ENCODE data around the gene ZNF500. TPM values are rescaled to one million over a fixed set of nuclear protein-coding genes. Genes with fewer than 3 reads are reported as not detected.

Gene ZNF500
- polyA plus RNA-seq, 3 donors from 2014 or later = 4.4 to 13.1 (median 8.9) TPM

DNA sequence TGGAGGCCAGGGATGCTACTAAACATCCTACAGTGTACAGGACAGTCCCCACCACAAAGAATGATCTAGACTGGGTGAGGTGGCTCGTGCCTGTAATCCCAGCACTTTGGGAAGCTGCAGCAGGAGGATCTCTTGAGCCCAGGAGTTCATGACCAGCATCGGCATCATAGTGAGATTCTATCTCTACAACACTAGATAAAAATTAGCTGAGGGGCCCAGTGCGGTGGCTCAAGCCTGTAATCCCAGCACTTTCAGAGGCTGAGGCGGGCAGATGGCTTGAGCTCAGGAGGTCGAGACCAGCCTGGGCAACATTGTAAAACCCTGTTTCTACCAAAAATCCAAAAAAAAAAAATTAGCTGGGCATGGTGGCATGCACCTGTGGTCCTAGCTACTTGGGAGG, 5.4 kb upstream of the ZNF500 start:
- Mint-ChIP-seq H3K9me3 (no peaks in the 10 kb centered on the region), H3K36me3 (no peaks in the 10 kb centered on the region), H3K4me3 (no peak overlapping the region), H3K27me3 (ENCODE audit: low read depth in 3 of 3) (peaks cover 2 to 12% (median 7%) of the 10 kb centered on the region in 3 donors), H3K27ac (no peak overlapping the region), H3K4me1 (peaks cover 20 to 25% of the 10 kb centered on the region in 2 donors)
- no peak for DNase-seq

DNA sequence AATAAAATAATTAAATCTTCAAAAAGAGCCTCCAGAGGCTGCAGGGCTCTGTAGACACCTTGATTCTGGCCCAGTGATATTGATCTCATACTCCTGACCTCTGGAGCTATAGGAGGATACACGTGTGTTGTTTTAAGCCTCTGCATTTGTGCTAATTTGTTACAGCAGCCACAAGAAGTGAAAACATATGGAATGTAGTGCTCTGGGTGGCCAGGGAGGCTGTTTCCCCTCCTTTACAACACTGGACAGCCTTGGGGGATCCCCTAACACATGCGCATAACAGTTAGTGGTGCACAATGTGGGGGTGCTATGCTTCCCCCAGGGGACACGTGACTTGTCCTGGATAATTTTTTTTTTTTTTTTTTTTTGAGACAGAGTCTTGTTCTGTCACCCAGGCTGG, 4.7 kb upstream of the ZNF500 start:
- peaks cover 7 to 16% (median 11%) of the 10 kb centered on the region in 3 donors for H3K27me3 Mint-ChIP-seq (ENCODE audit: low read depth in 3 of 3)
- no peaks in the 10 kb centered on the region for H3K9me3 Mint-ChIP-seq
- DNase-seq = no peak
- H3K4me1 Mint-ChIP-seq = peaks cover 23 to 29% of the 10 kb centered on the region in 2 donors
- no peak overlapping the region for H3K27ac Mint-ChIP-seq
- H3K36me3 Mint-ChIP-seq = no peaks in the 10 kb centered on the region
- no peak overlapping the region for H3K4me3 Mint-ChIP-seq

DNA sequence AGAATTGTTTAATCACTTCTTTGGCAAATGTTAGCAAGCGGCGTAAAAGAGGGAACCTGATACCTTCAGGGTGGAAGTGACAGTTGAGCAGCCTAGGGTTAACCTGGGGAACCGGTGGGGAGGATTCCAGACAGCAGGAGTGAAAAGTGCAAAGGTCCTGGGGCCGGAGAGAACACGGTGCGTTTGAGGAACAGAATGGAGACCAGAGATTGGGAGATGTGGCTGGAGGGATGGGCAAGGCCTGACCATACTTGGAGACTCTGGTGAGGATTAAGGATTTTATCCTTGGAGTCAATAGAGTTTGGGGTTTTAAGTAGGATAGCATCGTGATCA, 2.3 kb upstream of the ZNF500 start:
- Mint-ChIP-seq H3K27me3 (ENCODE audit: low read depth in 3 of 3) (peaks cover 12 to 23% (median 15%) of the 10 kb centered on the region in 3 donors), H3K4me3 (peak overlapping the region; percentile 37 to 97 (median 89)), H3K9me3 (no peaks in the 10 kb centered on the region), H3K4me1 (peaks cover 33 to 37% of the 10 kb centered on the region in 2 donors), H3K27ac (peak overlapping the region; percentile 2 to 94 (median 76)), H3K36me3 (no peaks in the 10 kb centered on the region)
- no peak for DNase-seq

DNA sequence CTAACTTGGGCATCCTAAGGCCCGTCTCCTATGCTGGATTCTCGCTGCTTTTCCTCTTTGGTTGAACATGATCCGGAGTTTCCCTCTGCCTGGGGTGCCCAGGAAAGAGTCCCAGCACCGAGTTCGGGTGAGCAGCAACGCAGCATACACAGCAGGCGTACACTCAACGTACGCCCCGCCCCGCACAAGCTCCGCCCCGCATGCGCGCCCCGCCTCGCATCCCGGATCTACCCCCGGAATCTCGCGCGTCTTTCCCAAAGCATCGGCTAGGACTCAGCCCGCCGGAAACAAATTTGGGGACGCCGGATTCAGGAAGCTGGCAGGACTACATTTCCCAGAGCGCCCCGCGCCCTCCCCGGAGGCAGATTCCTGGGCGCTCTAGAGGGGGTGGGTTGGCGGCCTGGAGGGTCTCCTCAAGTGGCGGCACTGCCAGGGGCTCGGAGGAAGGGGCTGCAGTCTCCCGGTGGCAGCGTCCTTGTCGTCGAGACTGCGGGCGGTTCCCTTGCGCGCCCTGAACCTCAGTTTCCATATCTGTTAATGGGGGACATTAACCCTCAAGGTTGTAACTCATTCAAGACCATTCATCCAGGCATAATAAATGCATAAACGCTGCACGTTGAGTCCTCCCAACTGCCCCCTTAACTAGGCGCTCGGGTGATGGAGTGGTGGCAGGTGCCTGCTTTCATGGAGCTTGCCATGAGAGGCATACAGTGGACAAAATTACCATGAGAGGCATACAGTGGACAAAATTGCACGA, 1.8 kb upstream of the ZNF500 start:
- Mint-ChIP-seq H3K27ac (peak overlapping the region; percentile 80 to 94 (median 90)), H3K4me3 (peak overlapping the region; percentile 88 to 97 (median 91)), H3K4me1 (peaks cover 33 to 37% of the 10 kb centered on the region in 2 donors)

DNA sequence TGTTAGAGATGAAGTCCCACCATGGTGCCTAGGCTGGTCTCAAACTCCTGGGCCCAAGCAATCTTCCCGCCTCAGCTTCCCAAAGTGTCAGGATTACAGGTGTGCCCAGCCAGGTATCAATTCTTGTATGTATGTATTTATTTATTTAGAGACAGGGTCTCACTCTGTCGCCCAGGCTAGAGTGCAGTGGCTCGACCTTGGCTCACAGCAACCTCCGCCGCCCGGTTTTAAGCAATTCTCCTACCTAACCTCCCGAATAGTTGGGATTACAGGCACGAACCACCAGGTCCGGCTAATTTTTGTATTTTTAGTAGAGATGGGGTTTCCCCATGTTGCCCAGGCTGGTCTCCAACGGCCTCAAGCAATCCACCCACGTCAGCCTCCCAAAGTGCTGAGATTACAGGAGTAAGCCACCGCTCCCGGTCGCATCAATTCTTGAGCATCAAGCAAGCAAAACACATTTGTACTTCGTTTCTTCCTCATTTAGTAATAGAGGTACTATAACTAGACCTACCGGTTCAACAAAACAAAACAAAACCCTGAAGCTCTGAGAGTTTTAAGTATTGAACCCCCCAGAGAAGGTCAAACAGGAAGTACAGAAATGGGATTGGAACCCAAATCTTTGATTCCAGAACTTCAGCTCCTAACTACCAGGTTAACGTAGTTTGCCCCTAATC, 1.0 kb upstream of the ZNF500 start:
- Mint-ChIP-seq H3K4me1 (peaks cover 33 to 37% of the 10 kb centered on the region in 2 donors), H3K36me3 (no peaks in the 10 kb centered on the region), H3K27ac (peak overlapping the region; percentile 80 to 94 (median 90)), H3K9me3 (no peaks in the 10 kb centered on the region), H3K27me3 (ENCODE audit: low read depth in 3 of 3) (peaks cover 12 to 23% (median 15%) of the 10 kb centered on the region in 3 donors), H3K4me3 (peak overlapping the region; percentile 88 to 97 (median 91))
- DNase-seq = no peak

More for the DNA sequence above, 1.8 kb upstream of the ZNF500 start:
- Mint-ChIP-seq H3K9me3 (no peaks in the 10 kb centered on the region), H3K36me3 (no peaks in the 10 kb centered on the region), H3K27me3 (ENCODE audit: low read depth in 3 of 3) (peaks cover 12 to 23% (median 15%) of the 10 kb centered on the region in 3 donors)
- peak; percentile 68 to 73 (median 70) for DNase-seq

DNA sequence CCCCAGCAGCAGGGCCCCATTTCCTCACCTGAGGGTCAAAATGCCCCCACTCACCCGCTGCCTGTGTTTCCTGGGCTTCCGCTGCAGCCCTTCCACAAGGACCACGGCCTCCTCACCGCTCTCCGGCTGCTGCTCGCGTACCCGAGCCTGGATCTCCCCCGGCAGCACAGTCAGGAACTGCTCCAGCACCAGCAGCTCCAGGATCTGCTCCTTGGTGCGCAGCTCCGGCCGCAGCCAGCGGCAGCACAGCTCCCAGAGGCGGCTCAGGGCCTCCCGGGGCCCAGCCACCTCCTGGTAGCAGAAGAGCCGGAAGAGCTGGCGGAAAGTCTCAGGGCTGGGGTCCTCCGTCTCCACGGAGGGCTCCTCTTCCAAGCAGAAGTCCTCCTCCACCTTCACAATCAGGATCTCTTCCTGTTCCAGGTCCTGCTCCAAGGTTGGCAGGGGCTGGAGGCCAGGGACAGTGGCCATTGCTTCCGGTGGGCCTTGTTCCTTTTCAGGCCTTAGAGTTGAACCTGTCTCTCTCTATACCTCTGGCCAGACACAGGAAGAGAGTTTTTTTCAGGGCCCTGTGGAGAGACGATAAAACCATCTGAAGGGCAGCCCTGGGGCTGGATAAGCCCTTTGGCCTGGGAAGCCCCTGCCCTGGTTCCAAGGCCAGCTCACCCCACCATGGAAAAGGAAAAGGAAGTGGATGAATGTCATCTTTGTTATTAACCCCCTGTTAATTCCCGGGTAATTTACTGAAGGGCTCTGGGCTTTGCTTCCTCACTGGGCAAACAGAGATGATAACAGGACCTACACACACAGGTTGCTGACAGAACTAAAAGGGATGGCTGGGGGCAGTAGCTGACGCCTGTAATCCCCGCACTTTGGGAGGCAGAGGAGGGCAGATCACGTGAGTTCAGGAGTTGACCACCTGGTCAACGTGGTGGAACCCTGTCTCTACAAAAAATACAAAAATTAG, 1.2 kb downstream of the ZNF500 start:
- DNase-seq = no peak
- peaks cover 12 to 23% (median 15%) of the 10 kb centered on the region in 3 donors for H3K27me3 Mint-ChIP-seq (ENCODE audit: low read depth in 3 of 3)
- peak overlapping the region; percentile 77 to 88 (median 83) for H3K4me3 Mint-ChIP-seq
- H3K9me3 Mint-ChIP-seq = no peaks in the 10 kb centered on the region
- peak overlapping the region; percentile 69 to 82 (median 78) for H3K27ac Mint-ChIP-seq
- H3K4me1 Mint-ChIP-seq = peaks cover 33 to 37% of the 10 kb centered on the region in 2 donors
- H3K36me3 Mint-ChIP-seq = no peaks in the 10 kb centered on the region

DNA sequence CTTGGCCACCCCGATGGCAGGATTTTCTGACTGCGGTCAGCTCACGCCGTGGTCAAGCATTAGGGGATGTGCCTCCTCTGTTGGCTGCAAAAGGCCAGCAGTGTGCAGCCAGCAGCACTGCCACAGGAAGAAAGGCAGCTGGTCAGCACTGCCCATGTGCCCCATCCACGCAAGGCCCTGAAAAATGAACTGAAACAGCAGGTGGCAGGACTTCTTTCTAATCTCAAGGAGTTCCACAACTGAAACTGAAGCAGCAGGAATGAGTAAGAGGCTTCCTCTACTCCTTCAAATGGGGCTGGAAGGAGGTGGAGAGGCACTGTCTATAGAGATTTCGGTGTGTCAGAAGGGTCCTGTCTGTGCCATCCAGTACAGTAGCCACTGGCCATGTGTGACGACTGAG, 3.2 kb downstream of the ZNF500 start:
- no peak for DNase-seq
- H3K27me3 Mint-ChIP-seq (ENCODE audit: low read depth in 3 of 3) = peaks cover 12 to 23% (median 15%) of the 10 kb centered on the region in 3 donors
- H3K9me3 Mint-ChIP-seq = no peaks in the 10 kb centered on the region
- H3K36me3 Mint-ChIP-seq = peaks cover 0 to 8% (median 4%) of the 10 kb centered on the region in 3 donors
- H3K27ac Mint-ChIP-seq = no peak overlapping the region
- peaks cover 25 to 27% of the 10 kb centered on the region in 2 donors for H3K4me1 Mint-ChIP-seq
- peak overlapping the region in 1 of 5 donors; percentile 29 for H3K4me3 Mint-ChIP-seq

DNA sequence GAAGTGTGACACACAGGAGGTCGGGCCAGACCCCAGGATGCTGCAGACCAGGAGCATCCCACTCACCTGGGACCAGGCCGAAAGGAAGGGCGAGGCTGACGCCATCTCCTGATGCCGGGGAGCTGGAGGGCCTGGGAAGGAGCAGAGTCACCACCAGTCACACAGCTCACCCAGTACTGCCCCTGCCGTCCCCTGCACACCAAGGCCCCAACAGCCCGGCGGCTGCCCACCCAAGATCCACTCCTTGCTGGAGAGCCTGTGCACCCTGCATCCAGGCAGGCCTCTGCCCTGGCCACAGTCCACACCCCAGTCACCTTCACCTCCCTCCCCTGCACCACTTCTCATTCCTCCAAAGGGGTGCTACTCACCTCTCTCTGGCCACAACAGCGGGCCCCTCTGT, 4.8 kb downstream of the ZNF500 start:
- H3K27ac Mint-ChIP-seq = no peak overlapping the region
- H3K4me3 Mint-ChIP-seq = no peak overlapping the region
- peaks cover 6 to 10% (median 8%) of the 10 kb centered on the region in 3 donors for H3K27me3 Mint-ChIP-seq (ENCODE audit: low read depth in 3 of 3)
- peaks cover 11 to 12% of the 10 kb centered on the region in 2 donors for H3K4me1 Mint-ChIP-seq
- H3K9me3 Mint-ChIP-seq = no peaks in the 10 kb centered on the region
- H3K36me3 Mint-ChIP-seq = peaks cover 0 to 13% (median 4%) of the 10 kb centered on the region in 3 donors
- DNase-seq = no peak

DNA sequence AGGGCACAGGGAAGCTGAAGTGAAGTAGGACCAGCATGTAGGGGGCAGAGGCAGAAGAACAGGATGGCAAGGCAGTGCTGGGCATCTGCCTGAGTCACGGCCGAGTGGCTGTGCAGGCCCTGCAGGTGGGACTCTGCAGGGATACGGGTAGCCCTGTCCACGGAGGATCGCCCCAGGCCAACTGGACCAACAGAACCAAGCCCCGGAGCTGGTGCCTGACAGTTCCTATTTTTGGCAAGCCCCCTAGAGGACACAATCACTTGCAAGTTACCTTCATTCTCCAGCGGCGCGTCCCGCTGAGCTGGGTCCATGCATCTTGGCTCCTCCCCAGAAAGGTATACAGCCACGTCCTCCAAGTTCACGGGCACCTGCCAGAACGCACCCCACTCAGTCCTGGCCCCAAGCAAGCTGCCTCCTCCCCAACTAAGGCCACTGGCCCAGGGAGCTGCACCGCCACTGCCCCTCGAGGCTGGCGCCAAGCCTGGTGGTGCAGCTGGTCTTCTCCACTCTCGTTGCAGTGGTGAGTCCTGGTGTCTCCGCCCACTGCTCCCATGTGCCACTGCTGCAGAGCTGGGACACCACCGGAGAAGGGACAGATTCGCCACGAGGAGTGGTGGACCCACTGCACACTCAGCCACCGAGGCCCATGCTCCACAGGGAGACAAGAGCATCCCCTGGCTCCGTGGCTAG, 6.6 kb downstream of the ZNF500 start:
- H3K27me3 Mint-ChIP-seq (ENCODE audit: low read depth in 3 of 3) = no peaks in the 10 kb centered on the region
- peak overlapping the region in 1 of 6 donors; percentile 35 for H3K27ac Mint-ChIP-seq
- peaks cover 0 to 2% (median 0%) of the 10 kb centered on the region in 6 donors for H3K9me3 Mint-ChIP-seq
- DNase-seq = no peak
- H3K4me1 Mint-ChIP-seq = peaks cover 0 to 5% of the 10 kb centered on the region in 2 donors
- peaks cover 9 to 24% (median 15%) of the 10 kb centered on the region in 3 donors for H3K36me3 Mint-ChIP-seq
- H3K4me3 Mint-ChIP-seq = no peak overlapping the region

DNA sequence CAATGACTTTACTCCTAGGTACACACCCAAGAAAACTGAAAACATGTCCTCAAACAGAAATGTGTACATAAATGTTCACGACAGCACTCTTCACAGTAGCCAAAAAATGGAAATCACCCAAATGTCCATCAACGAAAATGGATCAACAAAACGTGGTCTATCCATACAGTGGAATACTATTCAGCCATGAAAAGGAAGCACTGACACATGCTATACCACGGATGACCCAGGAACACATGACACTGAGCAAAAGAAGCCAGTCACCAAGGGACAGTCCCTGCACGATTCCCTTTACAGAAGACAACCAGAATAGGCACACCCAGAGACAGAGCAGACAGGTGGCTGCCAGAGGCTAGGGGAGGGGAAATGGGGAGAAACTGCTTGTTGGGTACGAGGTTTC, 11.3 kb downstream of the ZNF500 start:
- DNase-seq = no peak
- Mint-ChIP-seq H3K36me3 (peaks cover 12 to 35% (median 23%) of the 10 kb centered on the region in 3 donors), H3K9me3 (peaks cover 0 to 2% (median 0%) of the 10 kb centered on the region in 6 donors), H3K27ac (no peak overlapping the region), H3K4me3 (no peak overlapping the region), H3K4me1 (peaks cover 0 to 3% of the 10 kb centered on the region in 2 donors), H3K27me3 (ENCODE audit: low read depth in 3 of 3) (no peaks in the 10 kb centered on the region)

DNA sequence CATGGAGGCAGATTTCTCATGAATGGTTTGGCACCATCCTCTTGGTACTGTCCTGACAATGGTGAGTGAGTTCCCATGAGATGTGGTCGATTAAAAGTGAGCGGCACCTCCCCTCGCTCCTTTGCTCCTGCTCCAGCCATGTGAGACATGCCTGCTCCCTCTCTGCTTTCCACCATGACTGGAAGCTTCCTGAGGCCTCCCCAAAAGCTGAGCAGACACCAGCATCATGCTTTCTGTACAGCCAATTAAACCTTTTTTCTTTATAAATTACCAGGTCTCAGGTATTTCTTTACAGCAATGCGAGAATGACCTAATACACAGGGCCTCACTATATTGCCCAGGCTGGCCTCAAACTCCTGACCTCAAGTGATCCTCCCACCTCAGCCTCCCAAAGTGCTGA, 12.1 kb downstream of the ZNF500 start:
- H3K4me1 Mint-ChIP-seq = peaks cover 0 to 3% of the 10 kb centered on the region in 2 donors
- H3K4me3 Mint-ChIP-seq = no peak overlapping the region
- H3K27me3 Mint-ChIP-seq (ENCODE audit: low read depth in 3 of 3) = peaks cover 0 to 1% (median 0%) of the 10 kb centered on the region in 3 donors
- H3K9me3 Mint-ChIP-seq = peaks cover 0 to 2% (median 0%) of the 10 kb centered on the region in 6 donors
- H3K36me3 Mint-ChIP-seq = peaks cover 12 to 33% (median 23%) of the 10 kb centered on the region in 3 donors
- no peak overlapping the region for H3K27ac Mint-ChIP-seq
- DNase-seq = no peak

DNA sequence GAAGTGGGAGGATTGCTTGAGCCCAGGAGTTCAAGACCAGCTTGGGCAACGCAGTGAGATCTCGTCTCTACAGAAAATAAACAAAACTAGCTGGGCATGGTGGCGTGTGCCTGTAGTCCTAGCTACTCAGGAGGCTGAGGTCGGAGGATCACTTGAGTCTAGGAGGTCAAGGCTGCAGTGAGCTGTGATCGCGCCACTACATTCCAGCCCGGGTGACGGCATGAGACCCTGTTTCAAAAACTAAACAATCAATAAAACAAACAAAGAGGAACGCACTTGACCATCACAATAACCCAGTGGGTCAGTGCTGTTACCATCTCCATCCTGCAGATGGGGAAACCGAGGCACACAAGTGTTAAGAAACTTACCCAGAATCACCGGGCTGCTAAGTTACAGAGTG, 13.7 kb downstream of the ZNF500 start:
- Mint-ChIP-seq H3K4me3 (no peak overlapping the region), H3K9me3 (peaks cover 0 to 2% (median 0%) of the 10 kb centered on the region in 6 donors), H3K4me1 (peaks cover under 1 to 7% of the 10 kb centered on the region in 2 donors), H3K27ac (no peak overlapping the region), H3K27me3 (ENCODE audit: low read depth in 3 of 3) (peaks cover 0 to 1% (median 0%) of the 10 kb centered on the region in 3 donors), H3K36me3 (peaks cover 12 to 22% (median 19%) of the 10 kb centered on the region in 3 donors)
- DNase-seq = no peak
